Activated T-helper 1 cell treated with anti-CD3 and anti-CD28 coated beads, Interleukin-2, amount 50 U/mL, for 16 hours (primary cell): ENCODE results near the gene CDC42BPB.
A peak's percentile ranks its signal among the peaks of the same experiment; 100 is the strongest.

Experiments
- DNase-seq, 2 donors: peaks; one replicate each; pipeline ENCODE4 v3.0.0-alpha.2; 2020; ENCODE audit warnings: low read depth in 1 of 2, low spot score in 1 of 2

Gene CDC42BPB

DNA sequence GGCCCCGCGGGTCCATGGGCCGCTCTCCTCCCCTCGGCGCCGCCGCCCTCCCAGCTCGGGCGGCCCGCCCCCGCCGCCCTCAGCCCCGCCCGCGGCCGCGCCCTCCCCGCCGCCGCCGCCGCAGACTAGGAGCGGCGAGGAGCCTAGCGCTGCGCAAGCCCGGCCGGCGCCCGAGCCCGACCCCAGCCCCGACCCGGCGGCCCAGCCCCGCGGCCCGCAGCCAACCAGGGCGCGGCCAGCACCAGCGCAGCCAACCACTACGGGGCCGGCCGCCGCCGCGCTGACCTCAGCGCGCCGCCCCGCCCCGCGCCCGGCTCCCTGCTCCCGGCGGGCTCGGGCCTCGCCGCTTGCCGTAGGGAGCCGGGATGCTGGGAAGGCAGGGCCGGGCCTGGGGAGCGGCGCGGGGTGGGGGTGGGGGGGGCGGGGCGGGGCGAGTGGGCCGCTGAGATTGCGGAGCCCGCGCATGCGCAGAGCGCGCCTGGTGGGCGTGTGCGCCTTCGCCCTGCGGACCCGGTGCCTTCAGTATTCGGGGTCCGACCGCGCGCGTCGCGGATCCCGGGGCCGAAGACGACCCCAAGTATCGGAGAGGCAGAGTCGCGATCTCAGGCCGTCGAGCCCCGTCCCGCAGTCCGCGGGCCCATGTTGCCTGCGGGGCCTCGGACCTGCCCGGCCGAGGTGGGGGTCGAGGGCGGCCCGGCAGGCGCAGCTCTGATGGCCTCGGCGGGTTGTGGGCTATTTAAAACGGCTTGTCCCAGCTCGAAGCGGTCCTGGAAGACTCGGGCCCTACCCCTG, at the start of gene CDC42BPB:
Gene CDC42BPB, minus strand, starts transcription at position 178 of the 792 bp plus-strand sequence. CDS start 376 bp downstream, outside the sequence.
- peak; percentile 20 to 27 for DNase-seq

DNA sequence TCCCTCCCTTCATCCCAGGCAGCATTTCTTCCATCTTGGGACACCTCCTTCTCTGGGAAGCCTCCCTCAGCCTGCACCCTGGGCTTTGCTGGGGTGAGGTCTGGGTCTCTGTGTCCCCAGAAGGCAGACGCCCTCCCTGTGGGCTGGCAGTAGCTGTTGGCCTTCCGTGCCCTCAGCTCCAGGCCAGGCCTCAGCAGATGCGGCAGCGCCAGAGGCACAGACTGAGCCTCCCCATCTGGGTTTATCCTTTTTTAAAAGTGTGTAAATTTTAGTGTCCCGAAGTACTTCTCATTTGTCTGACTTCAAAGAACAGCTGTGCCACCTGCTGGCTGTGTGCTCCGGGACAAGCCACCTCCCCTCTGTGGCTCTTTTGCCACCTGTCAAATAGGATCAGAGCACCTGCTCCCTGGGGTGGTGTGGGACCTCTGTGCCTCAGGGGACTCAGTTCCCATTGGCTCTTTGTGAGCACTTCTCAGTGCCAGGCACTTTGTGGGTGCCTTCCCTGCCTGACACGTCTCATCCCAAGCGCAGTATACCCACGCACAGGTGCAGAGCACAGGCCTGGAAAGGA, 48.3 kb upstream of the CDC42BPB start:
- DNase-seq, result no peak

- peak; percentile 49 to 65 for DNase-seq
These were observed 47.5 kb upstream of the CDC42BPB start for GRCh38 chr14:103104654-103105452.

GRCh38 chr14:103104389-103104653, 47.0 kb upstream of the CDC42BPB start:
- DNase-seq, result no peak

DNA sequence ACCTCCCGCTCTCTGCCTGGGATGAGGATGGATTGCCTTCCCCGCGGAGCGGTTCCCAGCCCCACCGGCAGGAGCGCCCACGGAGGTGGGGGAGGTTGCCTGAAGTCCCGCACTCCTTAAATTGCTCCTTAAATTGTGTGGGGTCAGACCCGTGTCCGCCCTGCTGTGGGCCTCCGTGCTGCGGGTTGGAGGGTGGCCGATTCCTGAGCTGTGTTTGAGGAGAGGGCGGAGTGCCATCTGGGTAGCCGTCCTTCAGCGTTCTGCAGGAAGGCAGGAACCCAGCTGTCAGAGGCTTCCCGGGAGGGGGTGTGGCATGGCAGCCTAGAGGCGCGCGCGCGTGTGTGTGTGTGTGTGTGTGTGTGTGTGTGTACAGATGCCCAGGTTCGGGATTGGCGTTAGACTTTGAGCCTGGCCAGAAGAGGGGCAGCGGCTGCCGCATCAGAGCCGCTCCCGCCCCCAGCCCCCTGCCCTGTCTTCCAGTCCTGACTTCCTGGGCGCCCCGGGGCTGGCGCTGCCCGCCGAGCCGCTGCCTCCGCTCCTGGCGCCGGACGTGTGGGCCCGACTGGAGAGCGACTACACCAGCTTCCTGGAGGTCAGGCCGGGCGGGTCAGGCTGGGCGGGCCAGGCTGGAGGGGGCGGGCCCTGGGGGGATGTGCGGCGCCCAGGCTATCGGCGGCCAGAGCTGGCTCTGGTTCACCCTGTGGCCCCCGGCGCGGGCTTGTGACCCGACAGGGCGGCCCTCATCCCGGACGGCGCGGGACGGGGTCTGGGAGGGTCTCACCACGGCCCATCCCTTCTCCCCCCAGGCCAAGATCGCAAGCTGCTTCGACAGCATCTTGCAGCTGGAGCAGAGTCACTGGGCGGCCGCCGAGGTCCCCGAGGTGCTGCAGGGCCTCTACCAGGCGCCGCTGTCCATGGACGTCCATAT, 46.4 kb upstream of the CDC42BPB start:
- DNase-seq, result no peak

DNA sequence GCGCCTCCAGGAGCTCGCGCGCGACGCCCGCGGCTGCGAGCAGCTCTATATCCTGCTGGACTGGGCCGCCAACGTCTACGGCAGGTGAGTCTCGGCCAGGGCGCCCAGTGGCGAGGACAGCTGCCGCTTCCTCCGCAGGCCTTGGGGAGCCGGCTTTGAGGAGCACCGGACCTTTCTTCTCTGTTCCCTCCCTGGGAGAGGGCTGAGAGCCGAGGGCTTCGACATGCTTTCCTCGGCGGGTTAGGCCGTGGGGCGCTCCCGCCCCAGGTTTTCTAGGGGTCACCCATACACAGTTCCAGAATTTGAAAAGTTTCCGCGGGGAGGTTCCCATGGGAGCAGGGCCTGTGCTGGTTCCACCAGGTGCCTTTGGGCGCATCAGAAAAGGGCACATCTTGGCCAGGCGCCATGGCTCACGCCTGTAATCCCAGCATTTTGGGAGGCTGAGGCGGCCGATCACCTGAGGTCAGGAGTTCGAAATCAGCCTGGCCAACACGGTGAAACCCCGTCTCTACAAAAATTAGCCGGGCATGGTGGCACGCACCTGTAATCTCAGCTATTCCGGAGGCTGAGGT, 45.4 kb upstream of the CDC42BPB start:
- DNase-seq, result no peak

- no peak for DNase-seq
These were observed 44.8 kb upstream of the CDC42BPB start for GRCh38 chr14:103101963-103102688.

DNA sequence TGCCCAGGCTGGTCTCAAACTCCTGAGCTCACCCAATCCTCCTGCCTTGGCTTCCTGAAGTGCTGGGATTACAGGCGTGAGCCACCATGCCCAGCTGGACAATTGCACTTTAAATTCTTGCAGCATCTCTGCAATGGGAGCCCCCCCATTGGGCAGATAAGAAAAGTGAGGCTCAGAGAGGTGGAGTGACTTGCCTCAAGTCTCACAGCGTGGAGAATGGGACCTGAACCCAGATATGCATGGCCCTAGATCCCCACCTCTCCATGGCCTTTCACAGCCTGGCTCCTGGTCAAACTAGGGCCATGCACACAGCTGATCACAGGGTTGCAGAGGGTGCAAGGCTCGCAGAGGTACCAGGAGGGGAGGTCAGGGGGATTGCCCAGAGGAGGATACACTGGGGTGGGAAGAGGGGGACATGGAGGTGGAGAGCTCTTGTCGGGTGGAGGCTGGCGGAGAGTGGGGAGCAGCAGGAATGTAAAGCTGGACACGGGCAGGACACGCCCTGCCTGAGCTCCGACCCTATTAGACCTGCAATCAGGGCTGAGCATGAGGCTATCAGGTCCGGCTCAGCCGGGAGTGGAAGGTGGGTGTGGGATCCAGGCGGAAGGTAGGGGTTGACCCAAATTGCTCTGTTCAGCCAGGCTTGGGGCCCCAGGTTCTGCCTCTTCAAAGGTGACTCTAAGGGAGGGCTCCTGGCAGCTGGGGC, 44.1 kb upstream of the CDC42BPB start:
- DNase-seq, result no peak

GRCh38 chr14:103100281-103101121, 43.2 kb upstream of the CDC42BPB start:
- DNase-seq, result no peak

- no peak for DNase-seq
These were observed 42.5 kb upstream of the CDC42BPB start for GRCh38 chr14:103099733-103100280.

DNA sequence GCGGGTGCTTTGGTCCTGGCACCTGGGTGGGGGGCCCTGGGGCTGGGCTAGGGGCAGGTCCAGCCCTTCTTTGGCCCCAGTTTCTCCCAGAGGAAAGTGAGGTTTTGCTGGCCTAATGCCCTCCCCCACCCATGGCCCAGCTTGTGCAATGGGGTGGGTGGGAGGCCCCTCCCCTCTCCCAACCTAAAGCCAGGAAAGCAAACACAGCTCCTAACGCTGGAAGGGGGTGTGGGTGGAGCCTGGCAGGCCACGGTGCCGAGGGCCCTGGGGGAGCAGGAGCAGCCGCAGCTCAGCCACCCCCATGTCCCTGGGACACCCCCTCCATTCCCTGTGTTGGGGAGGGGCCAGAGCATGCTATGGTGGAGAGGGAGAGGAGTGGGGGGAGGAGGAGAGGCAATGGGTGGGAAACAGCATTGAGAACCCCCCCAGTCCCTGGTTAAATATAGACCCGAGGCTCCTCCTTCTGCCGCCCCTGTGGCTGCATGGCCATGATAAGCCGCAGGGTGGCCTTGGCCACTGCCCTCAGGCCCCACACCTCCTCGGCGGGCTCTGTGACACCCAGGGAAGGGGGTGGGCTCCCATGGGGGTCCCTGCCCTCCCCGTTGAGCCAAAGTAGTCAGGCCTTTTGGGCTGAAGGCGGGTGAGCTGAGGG, 41.9 kb upstream of the CDC42BPB start:
- no peak for DNase-seq

DNA sequence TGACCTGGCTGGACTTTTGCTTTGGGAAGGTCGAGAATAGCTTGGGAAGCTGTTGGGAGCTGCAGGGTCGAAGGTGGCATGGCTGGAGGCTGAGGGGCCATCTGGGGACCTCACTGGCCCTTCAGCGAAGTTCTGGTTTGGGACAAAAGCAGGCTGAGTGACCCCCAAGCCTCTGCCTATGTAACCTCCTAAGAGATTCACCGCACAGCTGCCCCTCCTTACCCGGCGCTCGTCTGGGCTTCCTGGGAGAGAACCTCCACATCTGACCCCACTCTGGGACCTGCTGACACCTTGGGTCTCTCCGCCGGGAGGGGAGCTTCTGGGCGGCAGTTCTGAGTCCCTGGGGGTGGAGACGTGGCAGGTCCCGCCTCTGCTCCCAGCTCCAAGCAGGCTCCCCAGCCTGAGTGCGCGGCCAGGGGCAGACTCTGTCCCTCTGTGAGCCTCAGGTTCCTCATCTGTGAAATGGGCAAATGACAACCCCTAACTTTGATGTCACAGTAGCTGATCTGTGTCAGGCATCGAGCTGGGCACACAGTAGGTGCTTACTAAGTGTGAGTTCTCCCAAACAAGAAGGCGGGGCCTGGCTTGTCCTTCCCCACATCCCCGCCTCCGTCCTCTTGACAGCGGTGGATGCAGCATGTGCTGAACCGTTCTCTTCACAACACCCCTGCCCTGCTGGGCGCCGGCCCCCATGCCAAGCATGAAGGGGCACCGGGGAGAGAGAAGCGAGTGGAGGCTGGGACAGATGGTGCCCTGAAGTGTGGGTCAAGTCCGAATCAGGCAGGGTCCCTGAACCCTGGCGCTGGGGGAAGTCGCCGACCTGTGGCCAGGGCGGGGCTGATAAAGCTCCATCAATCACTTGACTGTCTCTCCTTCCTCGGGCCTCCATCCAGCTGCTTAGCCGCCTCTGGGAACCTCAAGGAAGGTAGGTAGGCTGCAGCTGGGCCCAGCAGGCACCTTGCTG, 40.9 kb upstream of the CDC42BPB start:
- DNase-seq, result no peak

- no peak for DNase-seq
These were observed 40.1 kb upstream of the CDC42BPB start for GRCh38 chr14:103097244-103097993.

DNA sequence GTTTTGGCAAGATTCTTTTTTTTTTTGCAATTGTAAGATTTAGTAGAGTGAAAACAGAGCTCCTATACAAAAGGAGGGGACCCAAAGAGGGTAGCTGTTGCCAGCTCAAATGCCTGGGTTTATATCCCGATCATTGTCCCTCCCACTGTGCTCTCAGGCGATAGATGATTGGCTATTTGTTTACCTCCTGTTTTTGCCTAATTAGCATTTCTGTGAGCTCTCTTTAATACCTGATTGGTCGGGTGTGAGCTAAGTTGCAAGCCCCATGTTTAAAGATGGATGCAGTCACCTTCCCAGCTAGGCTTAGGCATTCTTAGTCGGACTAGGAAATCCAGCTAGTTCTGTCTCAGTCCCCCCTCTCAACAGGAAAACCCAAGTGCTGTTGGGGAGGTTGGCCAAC, 39.0 kb upstream of the CDC42BPB start:
- no peak for DNase-seq

DNA sequence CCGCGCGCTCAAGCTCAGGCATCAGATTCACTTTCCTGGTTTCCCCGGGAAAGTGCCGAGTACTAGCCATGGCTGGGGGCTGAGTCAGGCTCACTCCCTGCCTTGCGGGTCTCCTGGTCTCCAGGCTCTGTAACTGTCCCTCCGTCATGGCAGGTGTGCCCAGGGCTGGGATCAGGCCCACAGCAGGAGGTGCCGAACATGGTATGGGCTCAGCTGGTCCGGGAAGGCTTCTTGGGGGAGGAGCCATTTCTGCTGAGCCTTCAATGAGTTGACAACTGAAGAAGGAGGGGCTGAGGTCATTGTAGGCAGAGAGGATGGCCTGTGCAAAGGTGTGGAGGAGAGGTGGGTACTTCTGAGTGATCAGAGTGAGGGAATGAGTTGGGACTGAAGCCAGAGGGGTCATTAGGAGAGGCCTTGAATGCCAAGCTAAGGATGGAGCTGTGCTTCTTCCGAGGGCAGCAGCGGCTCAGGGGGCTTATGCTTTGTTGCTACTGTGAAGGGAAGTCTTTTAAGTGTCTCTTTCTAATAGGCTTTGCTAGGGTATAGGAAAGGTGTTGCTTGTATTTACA, 37.9 kb upstream of the CDC42BPB start:
- no peak for DNase-seq
